ENCODE data around the gene GASK1B. TPM values are rescaled to one million over a fixed set of nuclear protein-coding genes. Genes with fewer than 3 reads are reported as not detected.
A peak's percentile ranks its signal among the peaks of the same experiment; 100 is the strongest.

Gene GASK1B
- total and polyA plus RNA-seq, 2 of the 13 experiments (the other 11 are each of a cell fraction or from before 2014, with no cell fraction given): 29.1 to 40.4 TPM

GRCh38 chr4:158209825-158210807 lies 37.3 kb upstream of the GASK1B start, which contains the start of gene TMEM144 (continued):
- TF ChIP-seq MAX (IDR thresholded peaks at IDR 0.05) (peak; percentile 58; the same call in 1 of the 2 replicates), MYNN (CRISPR knock-in tag; IDR thresholded peaks at IDR 0.05; ENCODE audit: low read depth) (no peak), MZF1 (CRISPR knock-in tag; IDR thresholded peaks at IDR 0.05; ENCODE audit: borderline replicate concordance) (no peak), LCORL (IDR thresholded peaks at IDR 0.05) (no peak), LCORL (CRISPR knock-in tag; IDR thresholded peaks at IDR 0.05) (0 out of 2 replicates have a peak, but pooled peaks have one; percentile 16), KDM4B (CRISPR knock-in tag; IDR thresholded peaks at IDR 0.05) (no peak), SP1 (IDR thresholded peaks at IDR 0.05) (no peak), SP1 (CRISPR knock-in tag; IDR thresholded peaks at IDR 0.05) (0 out of 2 replicates have a peak, but pooled peaks have one; percentile 34), BCL3 (CRISPR knock-in tag; IDR thresholded peaks at IDR 0.05) (no peak), ZNF788 (CRISPR knock-in tag; IDR thresholded peaks at IDR 0.05; ENCODE audit: borderline replicate concordance) (peak; percentile 63; the same call in 1 of the 2 replicates), AGO1 (IDR thresholded peaks at IDR 0.05; ENCODE audit: low read depth, low read length, poor library complexity, severe bottlenecking) (peak; percentile 51), CAMTA2 (CRISPR knock-in tag; IDR thresholded peaks at IDR 0.05; ENCODE audit: borderline replicate concordance) (no peak), SNAPC2 (CRISPR knock-in tag; IDR thresholded peaks at IDR 0.05) (no peak), SUZ12 (IDR thresholded peaks at IDR 0.05; ENCODE audit: low read depth, low read length) (no peak), TCF12 (IDR thresholded peaks at IDR 0.05) (no peak), TCF12 (CRISPR knock-in tag; IDR thresholded peaks at IDR 0.05) (no peak), TOE1 (CRISPR knock-in tag; IDR thresholded peaks at IDR 0.05) (no peak), KLF12 (CRISPR knock-in tag; IDR thresholded peaks at IDR 0.05; ENCODE audit: borderline replicate concordance) (no peak), ARNTL (CRISPR knock-in tag; IDR thresholded peaks at IDR 0.05) (no peak), ZFX (CRISPR knock-in tag; IDR thresholded peaks at IDR 0.05; ENCODE audit: low read depth) (peak; percentile 75), SAFB2 (CRISPR knock-in tag; IDR thresholded peaks at IDR 0.05; ENCODE audit: borderline replicate concordance, low read depth) (no peak), MAF1 (CRISPR knock-in tag; IDR thresholded peaks at IDR 0.05; ENCODE audit: borderline replicate concordance) (no peak), ARID5B (CRISPR knock-in tag; IDR thresholded peaks at IDR 0.05) (no peak), ZNF430 (CRISPR knock-in tag; IDR thresholded peaks at IDR 0.05) (no peak), PCBP1 (IDR thresholded peaks at IDR 0.05; ENCODE audit: borderline replicate concordance, low read depth, low read length) (no peak), ZNF567 (CRISPR knock-in tag; IDR thresholded peaks at IDR 0.05; ENCODE audit: borderline replicate concordance) (0 out of 2 replicates have a peak, but pooled peaks have one; percentile 65)
